Suppressor macrophage (primary cell): ENCODE results near the gene LRRC32.

Source experiments
- DNase-seq, 4 experiments: peaks; one replicate each; pipeline ENCODE4 v3.0.0-alpha.2; 2020 to 2022

LRRC32 gene

DNA sequence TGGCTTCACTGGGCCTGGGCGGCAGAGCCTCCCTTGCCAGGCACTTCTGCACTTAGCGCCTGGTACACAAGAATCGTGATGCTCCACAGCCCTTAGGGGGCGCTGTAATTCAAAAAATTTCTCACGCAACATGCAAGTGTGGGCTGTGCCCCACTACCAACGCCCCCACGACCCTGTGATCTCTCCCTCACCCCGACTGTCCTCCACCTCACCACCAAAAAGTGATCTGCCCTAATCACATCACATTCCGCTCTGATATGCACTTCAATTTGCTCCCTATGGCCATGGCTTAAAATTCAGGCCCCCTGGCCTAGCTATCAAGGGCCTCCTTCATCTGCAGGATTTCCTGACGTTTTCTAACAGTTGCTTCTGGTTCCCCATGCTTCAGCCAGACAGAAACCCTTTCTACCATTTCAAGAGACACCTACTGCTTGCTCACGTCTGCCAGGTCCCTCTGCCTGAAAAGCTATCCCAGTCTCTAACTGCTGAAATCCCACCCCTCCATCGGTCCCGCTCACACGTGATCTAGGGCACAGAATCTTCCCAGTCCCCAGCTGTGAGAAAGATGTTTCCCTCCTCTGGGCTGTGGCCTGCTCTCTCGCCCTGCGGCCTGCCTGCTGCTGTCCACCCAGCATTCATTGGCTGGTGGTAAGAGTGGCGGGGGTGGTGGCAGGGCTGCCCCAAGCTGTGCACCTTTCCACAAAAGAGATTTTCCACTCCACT is 27.9 kb upstream of the LRRC32 start:
- DNase-seq = peak; percentile 27 to 46 (median 30)

DNA sequence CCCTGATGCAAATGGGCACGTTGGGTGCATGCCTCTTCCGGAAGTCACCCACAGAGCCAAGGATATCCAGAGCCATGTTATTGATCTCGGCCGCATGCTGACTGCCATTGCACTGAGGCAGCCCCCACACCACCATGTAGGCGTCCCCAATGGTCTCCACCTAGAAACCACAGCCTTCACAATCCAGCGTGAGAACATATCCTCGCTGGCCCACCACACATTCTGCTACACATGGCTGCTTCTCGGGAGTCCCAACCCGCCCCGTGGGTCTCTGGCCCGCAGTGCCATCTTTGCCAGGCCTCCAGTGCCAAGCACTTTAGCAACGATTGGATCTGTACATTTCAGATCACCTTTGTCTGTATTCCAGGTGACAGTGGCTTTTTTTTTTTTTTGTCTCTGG is 26.2 kb upstream of the LRRC32 start:
- no peak for DNase-seq

DNA sequence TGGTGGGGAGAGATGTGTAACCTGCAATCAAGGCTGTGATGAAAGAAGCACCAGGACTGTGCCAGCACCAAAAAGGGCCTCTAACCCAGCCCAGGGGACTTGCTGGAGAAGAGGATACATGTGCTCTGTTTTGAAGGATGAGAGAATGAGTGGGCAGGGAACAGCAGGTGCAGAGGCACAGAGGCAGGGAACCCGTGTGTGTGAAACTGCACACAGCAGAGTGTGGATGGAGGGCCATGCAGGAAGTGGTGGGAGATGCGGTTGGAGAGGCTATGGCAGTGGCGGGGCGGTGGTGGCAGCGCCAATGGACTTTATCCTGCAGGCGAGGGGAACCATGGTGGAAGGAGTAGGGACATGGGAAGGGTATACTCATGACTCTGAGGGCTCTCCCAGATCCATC is 25.2 kb upstream of the LRRC32 start:
- DNase-seq = peak in 3 of 4 experiments; percentile 46 to 71 (median 55)

DNA sequence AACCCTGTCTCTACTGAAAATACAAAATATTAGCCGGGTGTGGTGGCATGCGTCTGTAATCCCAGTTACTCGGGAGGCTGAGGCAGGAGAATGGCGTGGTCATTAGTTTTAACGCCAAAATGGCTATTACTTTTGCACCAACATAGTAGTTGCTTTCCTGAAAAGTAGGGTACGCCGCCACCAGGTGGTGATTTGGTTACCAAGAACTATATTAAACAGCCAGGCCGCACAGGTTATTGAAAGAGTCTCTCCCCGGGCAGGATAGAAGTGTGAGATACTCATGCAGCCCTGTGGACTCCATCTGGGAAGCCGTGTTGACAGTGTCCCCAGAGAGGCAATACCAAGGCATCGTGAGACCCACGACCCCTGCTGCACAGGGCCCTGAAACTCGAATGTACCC is 24.6 kb upstream of the LRRC32 start:
- DNase-seq = no peak

DNA sequence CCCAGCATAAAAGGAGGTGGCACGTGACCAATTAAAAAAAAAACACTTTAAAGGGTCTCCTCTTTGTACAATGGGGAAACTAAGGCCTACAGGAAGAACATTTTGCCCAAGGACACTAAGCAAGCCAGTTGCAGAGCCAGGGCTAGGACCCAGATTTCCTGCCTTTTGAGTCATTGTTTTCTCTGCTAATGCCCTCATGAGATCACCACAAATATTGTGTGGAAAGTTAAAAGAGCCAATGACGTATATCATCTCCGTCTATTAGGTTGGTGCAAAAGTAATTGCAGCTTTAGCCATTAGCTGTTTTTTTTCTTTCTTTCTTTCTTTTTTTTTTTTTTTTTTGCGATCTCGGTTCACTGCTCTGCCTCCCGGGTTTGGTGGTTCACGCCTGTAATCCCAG is 24.1 kb upstream of the LRRC32 start:
- DNase-seq = peak in 2 of 4 experiments; percentile 40 to 58

DNA sequence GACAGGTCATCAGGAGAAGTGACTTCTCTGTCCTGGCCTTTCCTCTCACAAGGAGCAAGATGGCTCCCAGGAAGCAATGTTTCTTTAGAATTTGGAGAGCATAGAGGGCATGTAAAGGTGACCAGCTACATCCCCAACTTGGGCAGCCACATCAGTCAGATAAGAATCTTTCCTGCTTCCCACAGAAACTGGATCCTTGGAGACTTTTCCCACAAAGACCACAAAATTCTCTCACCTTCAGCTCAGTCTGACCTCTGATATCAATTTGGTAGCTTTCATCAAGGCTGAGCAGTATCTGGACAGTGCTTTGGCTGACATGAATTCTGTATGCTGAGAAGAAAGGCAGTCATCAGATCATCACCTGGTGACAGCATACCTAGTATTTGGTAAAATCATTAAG is 23.3 kb upstream of the LRRC32 start:
- DNase-seq = no peak

DNA sequence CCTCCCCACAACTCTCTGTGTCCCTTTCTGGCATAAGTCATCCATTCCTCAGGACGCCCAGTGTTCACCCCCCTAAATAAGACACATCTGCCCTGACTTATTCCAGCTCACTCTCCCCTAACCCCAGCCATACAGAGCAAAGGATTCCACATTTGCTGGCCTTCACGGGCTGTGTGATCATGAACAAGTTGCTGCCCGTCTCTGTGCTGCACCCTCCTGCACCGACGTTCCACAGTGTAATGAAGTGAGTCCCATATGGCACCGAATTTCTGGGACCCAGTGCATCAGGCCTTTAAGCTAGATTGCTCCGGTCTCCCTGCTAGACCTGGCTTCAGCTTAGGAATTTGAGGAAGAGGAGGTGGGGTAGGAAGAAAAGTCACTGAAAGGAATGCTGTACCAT is 22.4 kb upstream of the LRRC32 start:
- DNase-seq = no peak

DNA sequence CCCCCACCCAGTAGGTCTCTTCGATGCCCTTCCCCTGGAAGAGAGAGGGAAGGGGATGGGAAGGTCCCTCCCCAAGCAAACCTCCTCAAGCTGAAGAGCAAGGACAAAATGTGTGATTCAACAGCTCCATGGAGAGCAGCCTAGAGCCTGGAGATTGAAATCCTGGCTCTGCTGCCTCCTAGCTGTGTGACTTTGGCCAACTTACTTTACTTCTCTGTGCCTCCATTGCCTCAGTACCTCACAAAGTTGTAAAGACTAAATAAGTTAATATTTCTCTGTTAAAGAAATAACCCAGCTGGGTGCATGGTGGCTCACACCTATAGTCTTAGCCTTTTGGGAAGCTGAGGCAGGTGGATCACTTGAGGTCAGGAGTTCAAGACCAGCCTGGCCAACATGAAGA is 21.1 kb upstream of the LRRC32 start:
- DNase-seq = no peak

DNA sequence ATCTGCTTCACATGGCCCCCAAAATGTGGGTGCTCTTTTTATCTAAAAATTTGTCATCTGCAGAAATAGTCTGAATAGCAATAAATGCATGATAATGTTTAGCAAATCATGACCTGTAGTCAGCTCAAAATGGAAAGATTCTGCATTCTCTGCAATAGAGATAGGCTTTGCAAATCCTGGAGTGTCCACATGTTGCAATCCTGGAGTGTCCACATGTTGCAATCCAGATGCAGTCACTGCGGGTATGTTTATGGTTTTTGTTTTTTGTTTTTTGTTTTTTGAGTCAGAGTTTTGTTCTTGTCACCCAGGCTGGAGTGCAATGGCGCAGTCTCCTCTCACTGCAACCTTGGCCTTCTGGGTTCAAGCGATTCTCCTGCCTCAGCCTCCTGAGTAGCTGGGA is 20.2 kb upstream of the LRRC32 start:
- DNase-seq = peak; percentile 74 to 93 (median 86)

DNA sequence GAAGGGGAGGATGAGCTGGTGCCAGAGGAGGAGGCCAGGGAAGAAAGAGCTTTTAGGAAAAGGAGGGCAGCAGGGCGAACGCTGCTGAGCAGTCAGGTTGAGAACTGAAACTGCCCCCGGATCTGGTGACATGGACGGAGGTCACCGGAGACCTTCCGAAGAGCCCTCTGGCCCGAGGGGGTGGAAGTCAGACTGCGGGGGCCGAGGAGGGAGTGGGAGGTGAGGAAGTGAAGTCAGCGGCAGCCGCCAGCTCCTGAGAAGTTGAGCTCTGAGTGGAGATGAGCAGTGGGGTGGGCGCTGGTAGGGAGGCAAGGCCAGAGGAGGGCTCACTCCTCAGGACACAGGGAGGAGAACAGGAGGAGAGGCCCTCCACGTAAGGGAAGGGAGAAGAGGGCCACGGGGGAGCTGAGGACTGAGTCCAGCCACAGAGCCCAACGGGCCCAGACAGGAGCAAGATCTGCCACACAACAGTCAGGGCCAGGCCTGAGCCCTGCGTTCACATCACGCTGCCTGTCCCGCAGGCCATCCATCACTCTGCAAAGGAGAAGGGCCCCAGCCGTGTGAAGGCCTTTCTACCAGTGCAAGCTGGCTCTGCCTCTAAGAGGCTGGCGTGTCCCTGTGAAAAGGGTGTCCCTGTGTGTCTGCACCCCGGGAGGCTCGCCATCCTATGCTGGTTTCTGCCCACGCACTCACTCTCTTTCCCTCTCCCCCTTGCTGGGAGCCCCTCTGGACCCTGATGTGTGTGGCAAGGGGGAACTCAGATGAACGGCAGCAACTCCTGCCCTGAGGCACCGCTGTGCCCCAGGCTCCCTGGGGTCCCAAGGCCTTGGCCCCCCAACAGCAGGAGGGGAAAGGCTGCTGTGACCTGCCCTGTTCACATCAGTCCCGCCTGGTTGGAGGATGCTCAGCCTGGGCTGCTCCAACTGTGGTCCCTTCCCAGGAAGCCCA is 19.0 kb upstream of the LRRC32 start:
- DNase-seq = peak; percentile 83 to 91 (median 91)

DNA sequence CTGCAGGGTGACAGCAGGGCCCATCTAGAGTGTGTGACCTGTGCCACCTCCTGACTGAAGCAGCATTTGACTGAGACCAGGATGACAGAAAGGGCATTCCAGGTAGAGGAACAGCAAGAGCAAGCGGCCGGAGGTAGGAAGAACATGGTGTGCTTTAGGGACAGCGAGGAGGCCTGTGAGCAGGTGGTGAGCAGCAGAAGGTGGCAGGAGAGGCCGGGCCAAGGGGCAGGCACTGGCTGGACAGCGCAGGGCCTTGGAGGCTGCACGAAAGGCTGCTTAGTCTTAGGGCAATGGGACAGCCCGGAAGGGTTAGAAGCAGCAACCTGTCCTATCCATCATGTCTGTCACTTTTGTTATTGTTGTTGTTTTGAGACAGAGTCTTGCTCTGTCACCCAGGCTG is 17.6 kb upstream of the LRRC32 start:
- DNase-seq = no peak

DNA sequence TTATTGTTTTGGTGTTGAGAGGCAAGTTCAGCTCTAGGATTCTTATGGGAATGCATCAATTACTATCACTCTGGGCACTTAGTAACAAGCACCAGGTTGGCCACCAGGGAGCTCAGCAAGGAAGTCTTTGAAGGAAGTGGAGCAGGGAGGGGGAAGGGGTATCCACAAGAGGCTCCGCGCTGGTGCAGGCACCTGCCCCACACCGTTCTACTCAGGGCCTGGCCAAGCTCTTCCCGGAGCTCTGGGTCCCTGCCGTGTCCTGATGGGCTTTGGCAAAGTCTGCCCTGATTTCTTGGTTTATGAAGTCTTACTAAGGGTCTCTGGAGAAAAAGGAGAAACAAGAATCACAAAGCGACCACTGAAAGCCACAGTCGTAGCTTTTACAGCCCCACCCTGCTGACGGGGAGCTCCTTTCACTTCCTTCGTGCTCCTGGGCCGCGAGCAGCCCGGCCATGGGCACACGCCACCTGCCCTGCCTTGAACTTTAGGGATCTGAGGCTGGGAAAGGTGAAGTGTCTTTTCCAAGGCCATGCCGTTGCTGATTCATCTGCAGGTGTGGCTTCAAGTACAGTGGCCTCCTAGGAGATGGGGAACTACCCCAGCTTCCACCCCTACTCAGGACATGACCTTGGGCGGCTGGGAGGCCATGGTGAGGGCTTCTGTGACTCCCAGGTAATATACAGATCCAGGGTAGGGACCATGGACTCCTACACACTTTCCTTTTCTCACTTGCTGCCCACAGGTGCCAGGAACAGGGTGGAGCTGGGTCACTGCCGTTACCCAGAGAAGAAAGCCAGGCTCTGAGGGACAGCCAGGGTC is 15.9 kb upstream of the LRRC32 start:
- DNase-seq = peak in 3 of 4 experiments; percentile 28 to 52 (median 47)

DNA sequence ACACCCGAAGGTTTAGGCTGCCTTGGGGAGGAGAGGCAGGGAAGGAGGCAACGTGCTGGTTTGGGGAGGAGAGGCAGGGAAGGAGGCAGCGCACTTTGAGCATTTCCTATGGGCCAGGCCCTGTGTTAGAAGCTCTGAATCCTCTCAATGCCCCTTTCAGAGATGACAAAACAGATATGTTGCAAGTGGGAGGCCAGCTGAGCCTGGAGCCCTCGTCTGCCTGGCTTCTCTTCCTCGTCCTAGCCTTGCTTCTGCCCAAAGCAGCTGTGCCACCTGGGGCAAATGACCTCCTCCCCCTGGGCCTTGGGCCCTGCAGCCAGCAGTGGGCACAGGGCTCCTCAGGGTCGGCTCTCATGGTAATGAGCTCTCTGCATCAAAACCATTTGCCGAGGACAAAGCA is 15.3 kb upstream of the LRRC32 start:
- DNase-seq = peak in 2 of 4 experiments; percentile 48 to 54

DNA sequence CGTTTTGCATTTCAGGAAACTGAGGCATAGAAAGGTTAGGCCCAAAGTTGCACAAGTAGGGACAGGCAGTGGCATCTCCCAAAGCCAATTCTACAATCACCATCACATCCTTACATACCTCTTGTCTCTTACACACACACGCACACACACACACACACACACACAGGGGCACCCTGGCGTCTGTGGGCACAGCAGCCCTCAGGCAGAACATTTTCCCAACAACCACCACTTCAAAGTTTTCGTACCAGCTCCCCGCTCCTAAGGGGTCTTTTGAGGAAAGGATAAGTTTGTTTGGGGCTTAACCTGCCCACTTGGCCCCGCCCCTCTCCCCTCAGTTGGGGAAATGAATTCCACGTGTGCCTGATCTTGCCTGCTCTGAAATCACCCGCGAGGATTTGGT is 14.7 kb upstream of the LRRC32 start:
- DNase-seq = no peak

DNA sequence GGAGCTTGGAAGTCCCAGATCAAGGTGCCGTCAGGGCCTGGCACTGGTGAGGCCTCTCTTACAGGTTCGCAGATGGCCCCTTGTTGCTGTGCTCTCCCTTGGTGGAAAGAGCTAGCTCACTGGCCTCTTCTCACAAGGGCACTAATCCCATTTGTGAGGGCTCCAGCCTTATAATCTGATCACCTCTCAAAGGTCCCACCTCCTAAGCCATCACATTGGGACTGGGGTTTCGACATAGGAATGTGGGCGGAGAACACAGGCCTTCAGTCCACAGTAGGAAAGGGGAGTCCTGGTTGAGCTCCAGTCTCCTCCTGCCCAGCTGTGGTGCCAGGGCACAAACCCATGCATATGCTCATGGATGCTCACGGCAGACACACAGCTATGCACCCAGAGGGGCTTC is 14.0 kb upstream of the LRRC32 start:
- no peak for DNase-seq

DNA sequence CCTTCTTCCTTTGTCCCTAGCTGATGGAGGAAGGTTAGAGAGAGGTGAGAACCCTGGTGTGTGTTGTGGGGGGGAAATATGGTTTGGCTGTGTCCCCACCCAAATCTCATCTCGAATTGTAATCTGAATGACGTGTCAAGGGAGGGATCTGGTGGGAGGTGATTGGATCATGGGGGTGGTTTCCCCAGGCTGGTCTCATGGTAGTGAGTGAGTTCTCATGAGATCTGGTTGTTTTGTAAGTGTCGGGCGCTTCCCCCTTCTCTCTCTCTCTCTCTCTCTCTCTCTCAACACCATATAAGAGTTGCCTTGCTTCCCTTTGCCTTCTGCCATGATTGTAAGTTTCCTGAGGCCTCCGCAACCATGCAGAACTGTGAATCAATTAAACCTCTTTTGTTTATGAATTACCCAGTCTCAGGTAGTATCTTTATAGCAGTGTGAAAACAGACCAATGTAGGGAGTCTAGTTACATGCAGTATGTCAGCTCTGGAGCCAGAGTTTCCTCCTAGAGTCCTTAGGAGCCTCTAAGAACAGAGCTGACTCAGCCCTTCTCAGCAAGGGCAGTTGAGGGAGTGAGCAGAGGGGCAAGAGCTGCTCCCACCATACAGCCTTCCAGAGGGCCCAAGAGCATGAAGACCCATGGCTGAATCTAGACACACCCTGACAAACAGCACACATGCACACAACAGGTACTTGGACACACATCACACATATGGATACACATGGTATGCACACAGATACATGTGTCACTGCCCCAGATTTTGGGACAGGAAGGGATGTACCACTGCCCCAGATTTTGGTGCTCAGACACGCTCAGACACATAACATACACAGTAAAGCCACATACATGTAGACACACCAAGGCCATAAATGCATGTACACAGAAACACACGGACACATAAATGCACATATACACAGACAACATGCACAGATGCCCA is 12.9 kb upstream of the LRRC32 start:
- DNase-seq = peak in 3 of 4 experiments; percentile 35 to 51 (median 41)

DNA sequence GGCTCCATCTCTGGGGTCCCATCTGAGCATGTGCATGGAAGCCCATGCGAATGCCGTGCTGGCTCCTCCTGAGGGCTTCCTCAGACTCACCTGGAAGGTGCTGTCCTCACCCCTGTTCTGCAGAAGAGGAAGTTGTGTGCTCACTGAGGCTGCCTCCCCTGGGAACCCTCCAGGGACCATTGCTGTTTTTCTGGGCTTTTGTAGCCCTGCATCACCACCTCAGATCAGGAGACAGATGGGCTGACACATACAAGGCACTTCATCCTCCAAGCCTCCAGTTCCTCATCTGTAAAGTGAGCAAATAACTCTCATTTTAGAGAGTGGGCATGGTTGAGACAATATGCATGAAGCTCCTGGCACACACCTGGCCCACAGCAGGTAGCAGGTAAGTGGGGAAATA is 12.1 kb upstream of the LRRC32 start:
- no peak for DNase-seq

DNA sequence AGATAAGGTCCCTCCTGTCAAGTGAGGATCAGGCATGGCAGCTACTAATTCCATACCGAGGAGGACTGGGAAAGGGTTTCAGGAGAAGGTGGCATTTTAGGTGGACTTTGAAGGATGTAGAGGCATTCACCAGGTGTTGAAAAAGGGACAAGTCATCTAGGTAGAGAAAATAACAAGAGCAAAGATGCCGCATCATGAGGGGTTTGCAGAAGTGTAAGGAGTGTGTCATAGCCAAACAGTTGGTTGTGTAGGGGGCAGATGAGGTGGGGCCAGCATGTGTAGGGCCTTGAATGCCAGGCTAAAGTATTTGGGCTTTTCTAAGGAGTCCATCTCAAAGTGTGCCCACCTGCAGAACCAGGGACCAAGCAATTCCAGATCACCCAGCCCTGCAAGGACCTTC is 11.6 kb upstream of the LRRC32 start:
- no peak for DNase-seq

DNA sequence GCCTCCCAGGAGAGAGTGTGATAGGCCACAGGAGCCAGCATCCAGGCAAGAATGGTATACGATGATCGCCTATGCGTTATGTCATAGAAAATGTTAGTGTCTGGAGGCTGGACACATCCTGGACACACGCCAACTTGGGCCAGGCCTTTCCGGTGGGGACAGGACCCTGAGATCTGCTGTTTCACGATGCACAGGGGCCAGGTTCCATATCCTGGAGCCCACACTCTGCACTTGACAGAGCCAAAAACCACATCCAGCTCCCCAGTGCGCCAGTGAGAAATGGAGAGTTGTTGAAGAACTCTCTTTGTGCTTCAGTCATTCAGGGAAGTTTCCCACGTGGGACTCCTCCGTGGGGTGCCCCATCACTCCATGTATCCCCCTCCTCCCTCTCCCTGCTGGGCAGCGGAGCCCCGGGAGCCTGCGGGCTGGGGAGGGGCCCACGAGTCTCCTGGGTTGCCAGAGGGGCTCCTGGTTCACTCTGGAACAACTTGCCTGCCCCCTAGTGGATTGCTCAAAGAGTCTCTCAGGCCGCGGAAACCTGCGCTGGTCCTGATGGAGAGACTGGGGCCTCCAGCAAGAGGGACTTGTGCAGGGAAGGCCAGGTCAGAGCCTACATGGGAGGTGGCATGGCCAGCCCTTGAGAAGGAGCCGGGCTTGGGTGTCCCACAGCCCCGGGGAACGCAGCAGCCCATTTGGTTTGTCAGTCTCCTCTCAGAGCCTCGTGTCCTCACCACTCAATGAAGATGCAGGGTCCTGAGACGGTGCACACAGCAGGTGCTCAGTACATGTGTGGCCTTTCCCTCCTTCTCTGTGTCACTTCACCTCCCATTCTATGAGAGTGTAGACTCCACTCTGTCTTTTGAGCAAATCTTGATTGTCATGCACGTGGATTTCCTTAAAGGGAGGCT is 10.2 kb upstream of the LRRC32 start:
- peak; percentile 73 to 85 (median 80) for DNase-seq

DNA sequence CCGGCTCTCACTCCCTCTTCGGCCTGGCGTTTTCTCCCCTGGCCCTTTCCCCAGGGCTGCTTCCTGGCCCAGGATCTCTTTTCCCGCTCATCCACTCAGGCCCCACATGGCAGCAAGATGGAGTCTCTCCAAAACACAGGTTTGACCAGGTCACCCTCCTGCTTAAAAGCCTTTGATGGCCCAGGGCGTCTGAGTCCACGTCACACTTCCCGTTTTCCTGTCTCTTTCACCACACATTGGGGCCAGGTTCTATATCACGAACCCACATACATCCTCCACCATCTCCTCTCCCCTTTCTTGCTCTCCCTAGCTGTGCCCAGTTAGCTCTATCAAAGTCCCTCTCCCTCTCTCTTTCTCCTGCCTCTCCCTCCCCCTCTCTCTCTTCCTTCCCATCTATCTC is 7.8 kb upstream of the LRRC32 start:
- DNase-seq = peak in 2 of 4 experiments; percentile 28 to 36

DNA sequence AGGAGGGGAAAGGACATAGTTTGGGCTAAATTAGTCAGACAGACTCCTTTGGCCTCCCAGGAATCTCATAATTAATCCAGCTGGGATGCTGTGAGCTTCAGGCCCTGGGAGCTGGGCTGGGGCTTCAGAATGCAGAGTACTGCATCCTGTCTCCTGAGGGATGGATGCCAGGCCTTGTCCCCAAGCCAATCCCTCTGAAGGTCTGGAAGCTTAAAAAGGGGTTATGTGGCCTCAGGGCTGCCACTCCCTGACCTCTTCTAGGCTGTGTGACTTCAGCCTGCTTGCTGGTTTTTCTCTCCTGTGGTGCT is 6.9 kb upstream of the LRRC32 start:
- no peak for DNase-seq
